ENCODE results near the gene CAMK1D. TPM values are rescaled to one million over a fixed set of nuclear protein-coding genes. Genes with fewer than 3 reads are reported as not detected.

The CAMK1D gene
- total RNA-seq, 6 experiments from 2014 or later = 0.34 to 1.4 (median 0.43) TPM

- DNase-seq = no peak
- Mint-ChIP-seq H3K4me1 (ENCODE audit: low read depth) (0 out of 2 replicates have a peak, but pooled peaks cover 6% of the 10 kb centered on the region), H3K9me3 (no peaks in the 10 kb centered on the region), H3K27me3 (ENCODE audit: insufficient read depth) (peaks cover 16% of the 10 kb centered on the region), H3K4me3 (no peak overlapping the region), H3K36me3 (ENCODE audit: low read depth) (no peaks in the 10 kb centered on the region; the same call in 1 of the 2 replicates), H3K27ac (no peak overlapping the region)
- no peak for TF ChIP-seq CTCF (IDR thresholded peaks at IDR 0.05)
These were observed 106.0 kb downstream of the CAMK1D start for GRCh38 chr10:12455318-12455717.

- H3K27ac Mint-ChIP-seq = no peak overlapping the region
- H3K9me3 Mint-ChIP-seq = no peaks in the 10 kb centered on the region
- no peaks in the 10 kb centered on the region; the same call in 1 of the 2 replicates for H3K36me3 Mint-ChIP-seq (ENCODE audit: low read depth)
- peaks cover 14% of the 10 kb centered on the region for H3K27me3 Mint-ChIP-seq (ENCODE audit: insufficient read depth)
- H3K4me3 Mint-ChIP-seq = no peak overlapping the region
- no peak for DNase-seq
- no peak for TF ChIP-seq CTCF (IDR thresholded peaks at IDR 0.05)
- H3K4me1 Mint-ChIP-seq (ENCODE audit: low read depth) = 0 out of 2 replicates have a peak, but pooled peaks cover 6% of the 10 kb centered on the region
These were observed 106.4 kb downstream of the CAMK1D start for GRCh38 chr10:12455766-12456165.

- Mint-ChIP-seq H3K27ac (no peak overlapping the region), H3K9me3 (no peaks in the 10 kb centered on the region), H3K36me3 (ENCODE audit: low read depth) (no peaks in the 10 kb centered on the region), H3K4me3 (no peak overlapping the region), H3K4me1 (ENCODE audit: low read depth) (0 out of 2 replicates have a peak, but pooled peaks cover 6% of the 10 kb centered on the region), H3K27me3 (ENCODE audit: insufficient read depth) (peaks cover 12% of the 10 kb centered on the region)
- TF ChIP-seq CTCF (IDR thresholded peaks at IDR 0.05) = no peak
- DNase-seq = no peak
These were observed 110.0 kb downstream of the CAMK1D start for GRCh38 chr10:12459340-12459739.

- Mint-ChIP-seq H3K4me3 (no peak overlapping the region), H3K9me3 (no peaks in the 10 kb centered on the region), H3K4me1 (ENCODE audit: low read depth) (0 out of 2 replicates have a peak, but pooled peaks cover 6% of the 10 kb centered on the region), H3K27me3 (ENCODE audit: insufficient read depth) (peaks cover 12% of the 10 kb centered on the region), H3K36me3 (ENCODE audit: low read depth) (no peaks in the 10 kb centered on the region), H3K27ac (no peak overlapping the region)
- DNase-seq = no peak
- no peak for TF ChIP-seq CTCF (IDR thresholded peaks at IDR 0.05)
These were observed 110.4 kb downstream of the CAMK1D start for GRCh38 chr10:12459762-12460161.

- Mint-ChIP-seq H3K9me3 (no peaks in the 10 kb centered on the region), H3K27me3 (ENCODE audit: insufficient read depth) (peaks cover 10% of the 10 kb centered on the region), H3K36me3 (ENCODE audit: low read depth) (no peaks in the 10 kb centered on the region), H3K4me3 (no peak overlapping the region), H3K4me1 (ENCODE audit: low read depth) (0 out of 2 replicates have a peak, but pooled peaks cover 6% of the 10 kb centered on the region), H3K27ac (no peak overlapping the region)
- no peak for DNase-seq
- no peak for TF ChIP-seq CTCF (IDR thresholded peaks at IDR 0.05)
These were observed 114.1 kb downstream of the CAMK1D start for GRCh38 chr10:12463459-12463838.
